NCI-H2029 (cell line): Measurements from ENCODE around the gene TCP11.
"Not testable (repeated sequence)": the region's sequence is repeated elsewhere in the genome, so short reads cannot be mapped to it uniquely, and the experiment has no call there.

Experiments used
- DNase-seq: peaks from one replicate; lab custom pipeline; 2025; lab: John Stamatoyannopoulos, UW

The TCP11 gene

DNA sequence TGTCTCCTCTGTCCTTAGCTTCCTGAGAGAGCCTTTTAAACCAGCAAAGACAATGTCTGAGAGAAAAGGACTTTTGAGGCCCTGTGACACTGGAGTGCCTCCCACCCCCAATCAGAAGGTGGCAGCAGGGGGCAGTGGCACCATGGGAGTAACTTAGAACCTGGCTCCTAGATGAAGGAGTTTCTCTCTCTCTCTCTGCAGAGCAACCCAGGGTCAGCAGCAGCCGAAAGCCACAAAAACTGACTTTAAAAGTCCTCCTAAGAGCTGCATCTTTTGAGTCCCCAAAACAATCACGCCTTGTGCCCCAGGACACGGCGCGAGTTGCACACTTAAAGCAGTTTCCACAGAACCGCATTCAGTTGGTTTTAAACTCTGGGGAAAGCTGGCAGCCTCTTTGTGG is 5.3 kb upstream of the TCP11 start:
- peak; percentile 54 for DNase-seq

GRCh38 chr6:35145757-35146156 is 4.6 kb upstream of the TCP11 start:
- DNase-seq: no peak

DNA sequence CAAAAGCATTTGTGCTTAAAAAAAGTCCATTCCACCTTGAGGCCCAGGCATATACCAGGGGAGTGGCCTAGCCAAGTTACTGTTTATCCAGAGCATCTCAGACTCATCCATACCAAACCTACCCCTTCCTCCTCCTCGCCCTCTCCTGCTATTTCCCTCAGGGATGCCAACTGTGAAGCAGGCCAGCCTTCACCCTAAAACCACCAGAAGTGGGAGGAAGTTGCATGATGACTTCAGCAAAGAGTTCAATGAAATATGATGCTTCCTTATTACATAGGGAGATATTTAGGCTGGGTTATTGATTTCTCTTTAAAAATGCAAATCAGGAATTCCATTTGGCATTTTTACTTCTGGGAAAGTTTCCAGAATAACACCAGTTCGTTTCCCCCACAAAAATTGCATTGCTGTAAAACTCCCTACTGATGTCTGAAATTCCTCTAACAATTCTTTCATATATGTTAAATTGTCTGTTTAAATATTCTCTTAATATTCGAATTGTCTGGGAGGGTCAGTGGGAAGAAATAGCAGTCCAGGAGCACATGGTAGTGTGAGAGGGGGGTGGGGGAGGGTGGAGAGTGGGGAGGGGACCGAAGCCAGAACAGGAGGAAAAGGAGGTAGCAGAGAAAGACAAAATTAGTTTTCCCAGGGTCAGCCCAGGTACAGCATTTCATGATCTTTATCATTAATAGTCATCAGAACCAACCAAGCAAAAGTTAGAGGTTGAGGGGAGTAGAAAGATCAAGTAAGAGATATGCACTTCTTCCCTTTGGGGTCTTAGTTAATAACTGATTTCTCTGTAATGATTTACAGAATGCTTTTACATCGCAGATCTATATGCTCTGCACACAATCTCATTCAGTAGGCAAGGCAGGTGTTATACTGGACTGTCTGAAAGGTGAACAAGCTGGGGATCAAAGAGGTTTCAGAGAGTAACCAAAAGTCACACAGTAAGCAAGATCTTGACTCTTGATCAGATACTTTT is 1.7 kb upstream of the TCP11 start:
- DNase-seq: no peak

GRCh38 chr6:35140639-35141006 is 516 bp downstream of the TCP11 start:
- DNase-seq: no peak

DNA sequence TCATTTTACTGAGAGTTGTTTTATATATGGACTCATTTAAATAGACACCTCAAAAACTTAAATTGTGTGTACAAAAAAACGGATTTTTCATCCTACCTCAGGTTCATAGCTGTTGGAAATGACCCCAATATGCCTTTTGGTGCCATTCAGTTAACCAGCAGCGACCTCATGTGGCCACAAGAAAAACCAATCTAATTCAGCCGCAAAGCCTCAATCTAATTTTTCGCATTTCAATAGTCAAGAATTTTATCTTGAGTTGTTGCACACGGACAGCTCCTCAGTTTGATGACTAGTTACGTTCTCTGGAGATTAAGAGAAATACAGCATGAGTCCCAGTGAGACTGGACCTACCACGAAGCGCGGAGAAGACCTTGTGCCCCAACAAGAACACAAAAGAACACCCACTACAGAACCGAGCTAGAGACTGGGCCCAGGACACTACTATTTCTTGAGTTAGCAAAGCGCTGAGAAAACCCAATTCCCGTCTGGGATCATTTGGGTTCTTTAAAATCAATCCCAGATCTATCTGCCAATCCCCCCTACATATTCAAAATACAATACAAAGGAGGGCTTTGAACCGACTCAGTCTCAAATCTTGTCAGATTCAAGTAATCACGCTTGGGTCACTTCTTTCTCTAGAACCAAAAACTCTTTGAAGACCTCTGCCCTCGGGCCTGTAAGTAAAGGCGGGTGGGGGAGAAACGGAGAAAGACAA is 1.1 kb downstream of the TCP11 start:
- DNase-seq: peak; percentile 38

- DNase-seq: no peak
Measured at GRCh38 chr6:35139470-35139869, 1.7 kb downstream of the TCP11 start.

- not testable (repeated sequence) for DNase-seq
Measured at GRCh38 chr6:35138191-35138590, 2.9 kb downstream of the TCP11 start.

- DNase-seq: no peak
Measured at GRCh38 chr6:35136185-35136584, 5.0 kb downstream of the TCP11 start.

GRCh38 chr6:35128496-35128895 is 12.6 kb downstream of the TCP11 start:
- DNase-seq: no peak

DNA sequence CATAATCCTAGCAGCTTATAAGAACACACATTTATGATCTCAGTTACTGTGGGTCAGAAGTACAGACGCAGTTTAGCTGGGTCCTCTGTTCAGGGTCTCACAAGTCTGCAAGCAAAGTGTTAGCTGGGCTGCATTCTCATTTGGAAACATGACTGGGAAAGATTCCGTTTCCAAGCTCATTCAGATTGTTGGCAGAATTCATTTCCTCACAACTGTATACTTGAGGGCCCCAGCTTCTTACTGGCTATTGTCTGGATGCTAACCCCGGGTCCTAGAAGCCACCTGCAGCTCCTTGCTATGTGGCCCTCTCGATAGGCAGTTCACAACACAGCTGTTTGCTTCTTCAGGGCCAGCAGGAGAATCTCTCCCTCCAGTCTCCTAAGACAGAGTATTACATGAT is 13.1 kb downstream of the TCP11 start:
- DNase-seq: no peak

GRCh38 chr6:35124356-35124755 is 16.8 kb downstream of the TCP11 start:
- no peak for DNase-seq

DNA sequence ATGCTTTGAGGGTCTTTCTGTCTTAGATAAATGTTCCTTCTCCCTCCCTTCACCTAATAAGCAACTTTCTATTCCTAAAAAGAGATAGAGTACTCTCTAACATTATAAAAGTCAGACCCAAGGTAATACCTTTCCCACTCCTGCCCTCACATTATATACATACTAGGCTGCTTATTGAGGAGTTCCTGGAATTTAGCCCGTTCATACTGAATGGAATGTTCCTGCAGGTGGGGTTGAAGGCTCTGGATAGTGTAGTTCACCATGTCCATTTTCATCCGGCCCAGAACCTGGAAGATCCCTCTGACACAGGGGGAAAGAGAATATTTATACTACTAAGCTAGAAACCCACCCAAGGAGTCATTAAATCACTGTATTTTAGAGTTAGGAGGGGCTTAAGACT is 20.4 kb downstream of the TCP11 start:
- DNase-seq: no peak

DNA sequence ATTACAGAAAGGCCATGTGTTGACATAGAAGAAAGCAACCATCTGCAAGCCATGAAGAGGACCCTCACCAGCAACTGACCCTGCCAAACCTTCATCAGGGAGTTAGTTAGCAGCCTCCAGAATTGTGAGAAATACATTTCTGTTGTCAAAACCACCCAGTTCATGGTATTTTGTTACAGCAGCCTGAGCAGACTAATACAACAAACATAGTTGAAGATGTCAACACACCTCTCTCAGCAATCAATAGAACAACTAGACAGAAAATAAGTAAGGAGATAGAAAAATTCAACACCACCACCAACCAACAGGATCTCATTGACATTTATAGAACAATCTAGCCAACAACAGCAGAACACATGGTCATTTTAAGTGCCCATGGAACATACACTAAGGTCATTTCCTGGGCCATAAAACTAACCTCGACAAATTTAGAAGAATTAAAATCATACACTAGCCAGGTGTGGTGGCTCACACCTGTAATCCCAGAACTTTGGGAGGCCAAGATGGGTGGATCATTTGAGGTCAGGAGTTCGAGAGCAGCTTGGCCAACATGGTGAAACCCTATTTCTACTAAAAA is 32.7 kb downstream of the TCP11 start:
- DNase-seq: no peak

DNA sequence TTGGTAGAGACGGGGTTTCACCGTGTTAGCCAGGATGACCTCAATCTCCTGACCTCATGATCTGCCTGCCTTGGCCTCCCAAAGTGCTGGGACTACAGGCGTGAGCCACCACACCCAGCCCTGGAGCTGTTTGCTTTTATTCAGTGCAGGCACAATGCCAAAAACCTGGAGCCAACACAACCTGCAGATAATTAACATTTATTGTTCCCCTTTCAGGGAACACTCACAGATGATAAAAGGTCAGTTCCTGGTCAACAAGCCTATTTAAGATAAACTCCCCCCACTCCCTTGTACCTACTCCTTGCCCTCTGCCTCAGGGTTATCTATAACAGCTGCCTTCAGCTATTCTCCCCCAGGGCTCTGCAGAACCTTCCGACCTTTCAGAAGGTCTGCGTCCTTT is 33.4 kb downstream of the TCP11 start:
- DNase-seq: peak; percentile 27

GRCh38 chr6:35107208-35107607 is 33.9 kb downstream of the TCP11 start:
- DNase-seq: not testable (repeated sequence)

DNA sequence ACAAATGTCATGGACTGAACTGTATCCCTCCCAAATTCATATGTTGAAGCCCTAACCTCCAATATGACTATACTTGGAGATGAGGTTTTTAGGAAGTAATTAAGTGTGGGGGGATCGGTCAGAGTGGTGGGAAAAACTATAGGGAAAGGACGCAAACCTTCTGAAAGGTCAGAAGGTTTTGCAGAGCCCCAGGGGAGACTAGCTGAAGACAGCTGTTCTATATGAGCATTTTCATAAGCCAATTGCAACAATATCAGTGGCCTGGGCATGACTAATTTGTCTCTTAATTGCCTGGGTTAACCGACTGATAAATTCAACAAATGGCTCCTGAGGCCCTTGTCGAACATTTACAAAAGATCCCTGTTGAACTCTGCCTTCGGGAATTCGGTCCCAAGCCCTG is 35.1 kb downstream of the TCP11 start:
- not testable (repeated sequence) for DNase-seq

- DNase-seq: no peak
Measured at GRCh38 chr6:35105078-35105477, 36.1 kb downstream of the TCP11 start.

DNA sequence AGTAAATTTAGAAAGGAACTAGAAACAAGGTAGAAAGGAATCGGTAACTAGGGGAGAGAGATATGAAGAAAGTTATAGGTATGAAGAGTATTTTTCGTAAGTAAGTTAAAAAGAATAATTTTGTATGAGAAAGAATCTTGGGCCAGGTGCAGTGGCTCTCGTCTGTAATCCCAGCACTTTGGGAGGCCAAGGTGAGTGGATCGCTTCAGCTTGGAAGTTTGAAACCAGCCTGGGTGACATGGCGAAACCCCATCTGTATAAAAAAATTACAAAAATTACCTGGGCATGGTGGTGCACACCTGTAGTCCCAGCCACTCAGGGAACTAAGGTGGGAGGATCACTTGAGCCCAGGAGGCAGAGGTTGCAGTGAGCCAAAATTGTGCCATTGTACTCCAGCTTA is 42.0 kb downstream of the TCP11 start:
- DNase-seq: no peak

DNA sequence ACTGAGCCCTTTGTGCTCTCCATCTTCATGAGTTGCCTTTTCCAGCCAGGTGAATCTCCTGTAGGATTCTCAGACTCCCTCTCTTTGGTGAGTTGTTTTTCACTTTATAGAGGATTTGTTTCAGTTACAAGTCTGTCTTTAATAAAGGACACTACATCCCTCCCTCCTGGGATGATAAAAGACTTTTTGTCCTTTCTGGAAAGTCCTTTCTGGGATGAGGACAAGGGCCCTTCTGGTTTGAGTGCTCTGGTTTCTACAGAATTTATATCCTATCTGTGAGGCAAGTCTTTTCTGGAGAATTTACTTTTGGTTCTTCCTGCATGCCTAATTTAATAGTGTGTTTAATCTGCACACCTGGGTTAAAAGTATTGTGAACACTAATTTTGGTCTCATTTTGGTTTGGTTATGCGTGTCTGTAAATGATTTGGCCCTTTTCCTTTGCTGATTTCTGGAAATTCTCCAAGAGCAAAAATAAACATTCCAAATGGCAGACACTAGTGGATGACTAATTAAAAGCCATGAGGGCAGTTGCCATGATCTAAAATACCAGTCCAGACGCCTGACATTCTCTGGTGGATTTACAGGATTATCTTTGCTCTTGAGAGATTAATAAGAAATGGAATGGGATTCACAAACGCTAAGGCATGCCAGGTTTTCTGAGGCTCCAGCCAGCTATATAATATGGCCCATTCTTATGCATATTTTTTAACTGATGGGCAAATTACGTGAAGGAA is 44.8 kb downstream of the TCP11 start:
- DNase-seq: peak; percentile 49

GRCh38 chr6:35094183-35094582 is 47.0 kb downstream of the TCP11 start:
- DNase-seq: no peak

DNA sequence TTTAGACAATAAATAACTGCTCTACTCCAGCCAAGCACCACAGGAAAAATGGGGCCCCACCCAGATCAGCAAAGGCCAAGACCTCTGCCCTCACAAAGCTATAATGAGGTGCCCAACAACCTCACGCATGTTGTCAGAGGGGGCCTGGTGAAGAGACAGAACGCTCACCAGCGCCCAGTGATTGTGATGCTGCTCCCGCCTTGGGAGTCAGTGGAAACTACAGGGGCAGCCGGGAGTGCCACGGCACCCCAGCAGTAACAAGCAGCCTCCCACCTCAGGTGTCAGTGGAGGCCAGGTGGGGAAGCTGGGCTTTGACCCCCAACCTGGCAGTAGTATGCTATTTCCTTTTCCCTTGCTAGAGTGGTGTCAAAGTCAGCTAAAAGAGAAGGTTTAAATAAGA is 47.4 kb downstream of the TCP11 start:
- DNase-seq: no peak

DNA sequence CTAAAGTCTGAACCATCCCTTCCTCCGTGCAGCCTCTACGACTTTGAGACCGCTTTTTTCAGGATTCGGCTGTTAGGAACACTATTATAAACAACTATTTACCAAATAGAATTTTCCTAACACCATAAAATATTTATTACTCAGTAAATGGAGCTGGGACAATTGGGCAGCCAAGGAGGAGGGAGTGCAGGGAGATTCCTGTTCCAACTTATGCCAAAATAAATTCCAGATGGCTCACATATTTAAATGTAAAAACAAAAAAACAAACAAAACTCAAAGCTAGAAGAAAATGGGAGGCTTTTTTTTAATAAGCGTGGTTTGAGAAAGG is 48.1 kb downstream of the TCP11 start:
- no peak for DNase-seq
